GM12878 (cell line): ENCODE results near the gene CCNL2. TPM values are rescaled to one million over a fixed set of nuclear protein-coding genes. Genes with fewer than 3 reads are reported as not detected.
A peak's percentile ranks its signal among the peaks of the same experiment; 100 is the strongest.

Experiments used
- ATAC-seq: fragments of 200-7000 bp; cut with Tn5 transposase; 3 replicates; pipeline ENCODE4 v1.9.1; 2020; ENCODE audit warnings: mild to moderate bottlenecking, moderate library complexity
- BruUV-seq: library from RNA; stranded (reverse); fragments of 400-500 nt; replicated peaks from 2 replicates; lab custom pipeline; 2021; lab: Mats Ljungman, UMichigan
- CTCF ChIA-PET: fragments of 300-600 bp; sonication (Branson Sonifier 250); formaldehyde crosslinking; extraction: SDS; loops from one replicate; lab custom pipeline; 2021; ENCODE audit warnings: inconsistent platforms; lab: Yijun Ruan, JAX
- POLR2A ChIA-PET: fragments of 350-600 bp; formaldehyde crosslinking; extraction: SDS; loops from one replicate; lab custom pipeline; 2021; ENCODE audit warnings: inconsistent platforms; lab: Charles Lee
- RAD21 ChIA-PET: fragments of 300-600 bp; sonication (Branson Sonifier 250); formaldehyde crosslinking; loops from one replicate; lab custom pipeline; 2023; ENCODE audit warnings: antibody characterized with exemption; ENCODE audit not compliant: unreplicated experiment; lab: Charles Lee
- SMC1A ChIA-PET: fragments of 300-600 bp; sonication (Branson Sonifier 250); formaldehyde crosslinking; loops from one replicate; lab custom pipeline; 2023; ENCODE audit not compliant: unreplicated experiment, uncharacterized antibody; lab: Charles Lee
- DNase-seq: peaks from one replicate; pipeline ENCODE4 v3.0.0-alpha.2; 2011; ENCODE audit warnings: low read depth, low spot score
- FAIRE-seq: peaks from 3 replicates; lab custom pipeline; 2011; peaks lifted over from hg19 to GRCh38; lab: Jason Lieb, UNC
- H2AFZ ChIP-seq: 2 replicates; pipeline ENCODE4 v1.6.0; 2011; ENCODE audit warnings: low read depth, low read length, control low read depth; ENCODE audit not compliant: control insufficient read depth
- H3K27ac ChIP-seq: 2 replicates; pipeline ENCODE4 v1.5.1; 2011; ENCODE audit warnings: control low read depth; ENCODE audit not compliant: control insufficient read depth, insufficient read depth
- H3K27me3 ChIP-seq, 2 experiments: replicated peaks in 1 of 2; 2 replicates each; pipeline versions ENCODE4 v1.6.0 to v1.6.1; 2011; ENCODE audit warnings: low read length in 1 of 2; ENCODE audit not compliant: control insufficient read depth in 2 of 2, insufficient read depth in 2 of 2
- H3K36me3 ChIP-seq, 2 experiments: 2 replicates each; pipeline ENCODE4 v1.5.1; 2011; ENCODE audit warnings: low read length in 1 of 2; ENCODE audit not compliant: control insufficient read depth in 2 of 2, insufficient read depth in 2 of 2
- H3K4me1 ChIP-seq: 2 replicates; pipeline ENCODE4 v1.6.1; 2011; ENCODE audit warnings: mild to moderate bottlenecking, low read length, moderate library complexity, mixed read lengths; ENCODE audit not compliant: control insufficient read depth, insufficient read depth
- H3K4me2 ChIP-seq: 2 replicates; pipeline ENCODE4 v1.6.0; 2011; ENCODE audit warnings: control low read depth; ENCODE audit not compliant: control insufficient read depth, insufficient read depth
- H3K4me3 ChIP-seq: fragments of 200-600 bp; sonication (generic); 2 replicates; pipeline ENCODE4 v1.5.1; 2016
- H3K79me2 ChIP-seq: 2 replicates; pipeline ENCODE4 v1.6.0; 2011; ENCODE audit warnings: low read length; ENCODE audit not compliant: control insufficient read depth, insufficient read depth
- H3K9ac ChIP-seq: 2 replicates; pipeline ENCODE4 v1.8.0; 2011; ENCODE audit warnings: low read length, control low read depth, mixed read lengths; ENCODE audit not compliant: control insufficient read depth, insufficient read depth
- H3K9me3 ChIP-seq: replicated peaks from 3 replicates; pipeline ENCODE4 v1.5.1; 2011; ENCODE audit warnings: mild to moderate bottlenecking, low read length; ENCODE audit not compliant: control insufficient read depth, insufficient read depth
- H4K20me1 ChIP-seq: 2 replicates; pipeline ENCODE4 v1.6.0; 2011; ENCODE audit not compliant: control insufficient read depth, insufficient read depth
- BACH1 ChIP-seq: fragments of 450-650 bp; IDR thresholded peaks from 2 replicates; pipeline ENCODE4 v1.6.1; 2017; ENCODE audit warnings: mild to moderate bottlenecking, borderline replicate concordance
- BCL11A ChIP-seq: IDR thresholded peaks from 2 replicates; pipeline ENCODE4 v1.6.1; 2011; ENCODE audit warnings: low read depth, low read length
- EGR1 ChIP-seq, 2 experiments: IDR thresholded peaks; 1 replicate in 1 of 2; 2 replicates in 1 of 2; pipeline ENCODE4 v1.6.1; 2011 to 2012; ENCODE audit warnings: low read depth in 2 of 2, low read length in 2 of 2, borderline replicate concordance in 1 of 2, mild to moderate bottlenecking in 1 of 2, moderate library complexity in 1 of 2
- FOXM1 ChIP-seq: IDR thresholded peaks from 2 replicates; pipeline ENCODE4 v1.6.1; 2012; ENCODE audit warnings: low read depth, mild to moderate bottlenecking, inconsistent platforms, low read length, moderate library complexity
- MTA3 ChIP-seq: IDR thresholded peaks from 2 replicates; pipeline ENCODE4 v1.6.1; 2012; ENCODE audit warnings: low read length, inconsistent platforms, borderline replicate concordance
- MYB ChIP-seq: fragments of 150-350 bp; IDR thresholded peaks from 2 replicates; pipeline ENCODE4 v1.6.1; 2014; ENCODE audit warnings: mild to moderate bottlenecking, low read depth, low read length, borderline replicate concordance
- RELB ChIP-seq: fragments of 450-650 bp; IDR thresholded peaks from 2 replicates; pipeline ENCODE4 v1.6.1; 2017; ENCODE audit warnings: low read depth, mild to moderate bottlenecking, moderate library complexity
- RUNX3 ChIP-seq: IDR thresholded peaks from 2 replicates; pipeline ENCODE4 v1.6.1; 2012; ENCODE audit warnings: low read length, inconsistent platforms
- SMAD5 ChIP-seq: IDR thresholded peaks from 2 replicates; pipeline ENCODE4 v1.6.1; 2016; ENCODE audit warnings: antibody characterized with exemption, low read depth
- SP1 ChIP-seq: IDR thresholded peaks from one replicate; pipeline ENCODE4 v1.6.1; 2011; ENCODE audit warnings: low read depth, low read length
- WGBS: methylation state at CpG from one replicate; pipeline ENCODE4 v1.1.6; 2016; ENCODE audit warnings: low lambda C conversion rate; ENCODE audit not compliant: insufficient replicate concordance, insufficient coverage; ENCODE audit errors: missing lambda C conversion rate; 5-methylcytosine and 5-hydroxymethylcytosine counted together
- in situ Hi-C: fragments of 300-500 bp; cut with MboI; formaldehyde crosslinking; loops from 9 replicates; pipeline ENCODE4 v1.14.3; 2018; ENCODE audit warnings: mixed read lengths
- intact Hi-C: fragments of 100-400 bp; cut with micrococcal nuclease; formaldehyde crosslinking; loops from one replicate; pipeline ENCODE4 v1.14.2; 2022; ENCODE audit not compliant: unreplicated experiment
- polyA plus RNA-seq, 11 experiments: library from polyadenylated mRNA; depleted of rRNA in 4 of 11; unstranded in 6 of 11; stranded (reverse) in 5 of 11; fragments of >200 nt; fragmentation: Nextera tagmentation in 4 of 11; fragmentation: Illumina TruSeq in 1 of 11; extraction: Ambion mirVana in 4 of 11; extraction: Trizol in 1 of 11; gene quantifications; 1 replicate in 1 of 11; 2 replicates in 10 of 11; pipeline versions ENCODE4 v1.2.1 to v1.2.3, GENCODE V29; 2011 to 2016; ENCODE audit warnings: inconsistent platforms in 2 of 11, missing spikeins in 2 of 11, low read depth in 1 of 11
- total RNA-seq, 4 experiments: library from RNA; depleted of rRNA in 3 of 4; stranded (reverse); fragments of >200 nt in 3 of 4; fragmentation: Illumina TruSeq in 1 of 4; extraction: Trizol in 1 of 4; gene quantifications; 2 replicates each; pipeline versions ENCODE4 v1.2.1 to v1.2.3, GENCODE V29; 2013 to 2021
- TF ChIP-seq, protein P1 (sequence below): fragments of 450-650 bp; IDR thresholded peaks from 2 replicates; pipeline ENCODE4 v1.6.1; 2016; ENCODE audit warnings: mild to moderate bottlenecking

CCNL2 gene
- total and polyA plus RNA-seq, 10 of the 15 experiments (the other 5 are each of a cell fraction or from before 2014, with no cell fraction given): 2.1 to 143 (median 101) TPM

- no peak overlapping the region for H3K4me2 ChIP-seq
- intact Hi-C loops: no loop called here
- 94% methylated on average over 3 of the region's 3 CpGs for WGBS
- no peaks in the 10 kb centered on the region for H4K20me1 ChIP-seq
- H3K27ac ChIP-seq: no peak overlapping the region
- no peak for DNase-seq
- BruUV-seq: TSS peak; percentile 56
- ChIA-PET POLR2A (no interaction called here), CTCF (no interaction called here), SMC1A (no interaction called here), RAD21 (no interaction called here)
- H2AFZ ChIP-seq: no peak overlapping the region
- H3K9me3 ChIP-seq: peaks cover 3% of the 10 kb centered on the region; the same call in 1 of the 3 replicates
- peaks cover 0 to 1% of the 10 kb centered on the region in 2 experiments; a peak in 2 of 4 replicates for H3K36me3 ChIP-seq
- H3K4me3 ChIP-seq: no peak overlapping the region
- H3K27me3 ChIP-seq: no peaks in the 10 kb centered on the region
- TF ChIP-seq BACH1 (peak; percentile 54; the same call in 1 of the 2 replicates), FOXM1 (no peak), RUNX3 (no peak), EGR1 (IDR thresholded peaks at IDR 0.05; ENCODE audit: borderline replicate concordance in 1 of 2, low read depth in 2 of 2, low read length in 2 of 2) (no peak), RELB (peak; percentile 12; the same call in 1 of the 2 replicates), SP1 (no peak), MTA3 (no peak), BCL11A (no peak), SMAD5 (no peak), MYB (no peak)
- TF ChIP-seq, protein P1, sequence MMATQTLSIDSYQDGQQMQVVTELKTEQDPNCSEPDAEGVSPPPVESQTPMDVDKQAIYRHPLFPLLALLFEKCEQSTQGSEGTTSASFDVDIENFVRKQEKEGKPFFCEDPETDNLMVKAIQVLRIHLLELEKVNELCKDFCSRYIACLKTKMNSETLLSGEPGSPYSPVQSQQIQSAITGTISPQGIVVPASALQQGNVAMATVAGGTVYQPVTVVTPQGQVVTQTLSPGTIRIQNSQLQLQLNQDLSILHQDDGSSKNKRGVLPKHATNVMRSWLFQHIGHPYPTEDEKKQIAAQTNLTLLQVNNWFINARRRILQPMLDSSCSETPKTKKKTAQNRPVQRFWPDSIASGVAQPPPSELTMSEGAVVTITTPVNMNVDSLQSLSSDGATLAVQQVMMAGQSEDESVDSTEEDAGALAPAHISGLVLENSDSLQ: no peak
- TF ChIP-seq, all 136 proteins: peak for 2
- Histone ChIP-seq H3K4me1 (peaks cover 6% of the 10 kb centered on the region), H3K9ac (no peak overlapping the region), H3K79me2 (no peaks in the 10 kb centered on the region; the same call in none of the 2 replicates)
- ATAC-seq (no peak), FAIRE-seq (no peak)
- in situ Hi-C loops: no loop called here
These were observed 32.5 kb downstream of the CCNL2 start for GRCh38 chr1:1366699-1367066.
